GM21529 (cell line): ENCODE data around the gene TPX2.

Experiments
- ATAC-seq: cut with Tn5 transposase; IDR thresholded peaks from one replicate; pipeline ENCODE4 v1.9.1; 2021; ENCODE audit not compliant: unreplicated experiment

Gene TPX2, protein sequence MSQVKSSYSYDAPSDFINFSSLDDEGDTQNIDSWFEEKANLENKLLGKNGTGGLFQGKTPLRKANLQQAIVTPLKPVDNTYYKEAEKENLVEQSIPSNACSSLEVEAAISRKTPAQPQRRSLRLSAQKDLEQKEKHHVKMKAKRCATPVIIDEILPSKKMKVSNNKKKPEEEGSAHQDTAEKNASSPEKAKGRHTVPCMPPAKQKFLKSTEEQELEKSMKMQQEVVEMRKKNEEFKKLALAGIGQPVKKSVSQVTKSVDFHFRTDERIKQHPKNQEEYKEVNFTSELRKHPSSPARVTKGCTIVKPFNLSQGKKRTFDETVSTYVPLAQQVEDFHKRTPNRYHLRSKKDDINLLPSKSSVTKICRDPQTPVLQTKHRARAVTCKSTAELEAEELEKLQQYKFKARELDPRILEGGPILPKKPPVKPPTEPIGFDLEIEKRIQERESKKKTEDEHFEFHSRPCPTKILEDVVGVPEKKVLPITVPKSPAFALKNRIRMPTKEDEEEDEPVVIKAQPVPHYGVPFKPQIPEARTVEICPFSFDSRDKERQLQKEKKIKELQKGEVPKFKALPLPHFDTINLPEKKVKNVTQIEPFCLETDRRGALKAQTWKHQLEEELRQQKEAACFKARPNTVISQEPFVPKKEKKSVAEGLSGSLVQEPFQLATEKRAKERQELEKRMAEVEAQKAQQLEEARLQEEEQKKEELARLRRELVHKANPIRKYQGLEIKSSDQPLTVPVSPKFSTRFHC

DNA sequence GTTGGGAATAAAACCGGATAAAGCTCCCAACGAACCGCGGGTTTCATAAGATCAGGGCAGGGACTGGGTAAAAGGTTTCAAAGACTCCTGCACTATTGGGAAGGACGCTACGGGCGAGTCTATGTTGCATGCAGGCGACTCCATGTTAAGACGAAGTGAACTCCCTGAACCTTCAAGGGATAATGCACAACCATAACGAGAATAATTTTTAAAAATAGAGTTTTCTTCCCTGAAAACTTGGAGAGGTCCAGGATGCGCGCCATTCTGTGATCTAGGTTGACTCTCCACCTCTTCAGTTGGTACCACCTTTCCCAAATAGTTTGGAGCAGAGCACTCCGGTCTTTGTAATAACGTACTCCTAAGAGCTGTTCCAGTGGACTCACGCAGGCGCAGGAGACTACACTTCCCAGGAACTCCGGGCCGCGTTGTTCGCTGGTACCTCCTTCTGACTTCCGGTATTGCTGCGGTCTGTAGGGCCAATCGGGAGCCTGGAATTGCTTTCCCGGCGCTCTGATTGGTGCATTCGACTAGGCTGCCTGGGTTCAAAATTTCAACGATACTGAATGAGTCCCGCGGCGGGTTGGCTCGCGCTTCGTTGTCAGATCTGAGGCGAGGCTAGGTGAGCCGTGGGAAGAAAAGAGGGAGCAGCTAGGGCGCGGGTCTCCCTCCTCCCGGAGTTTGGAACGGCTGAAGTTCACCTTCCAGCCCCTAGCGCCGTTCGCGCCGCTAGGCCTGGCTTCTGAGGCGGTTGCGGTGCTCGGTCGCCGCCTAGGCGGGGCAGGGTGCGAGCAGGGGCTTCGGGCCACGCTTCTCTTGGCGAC lies at the start of gene TPX2:
Gene TPX2 (plus strand): TSS at position 562 of the 821 bp plus-strand sequence. CDS start 18,187 bp downstream, outside the sequence.
- ATAC-seq, result peak; percentile 96

DNA sequence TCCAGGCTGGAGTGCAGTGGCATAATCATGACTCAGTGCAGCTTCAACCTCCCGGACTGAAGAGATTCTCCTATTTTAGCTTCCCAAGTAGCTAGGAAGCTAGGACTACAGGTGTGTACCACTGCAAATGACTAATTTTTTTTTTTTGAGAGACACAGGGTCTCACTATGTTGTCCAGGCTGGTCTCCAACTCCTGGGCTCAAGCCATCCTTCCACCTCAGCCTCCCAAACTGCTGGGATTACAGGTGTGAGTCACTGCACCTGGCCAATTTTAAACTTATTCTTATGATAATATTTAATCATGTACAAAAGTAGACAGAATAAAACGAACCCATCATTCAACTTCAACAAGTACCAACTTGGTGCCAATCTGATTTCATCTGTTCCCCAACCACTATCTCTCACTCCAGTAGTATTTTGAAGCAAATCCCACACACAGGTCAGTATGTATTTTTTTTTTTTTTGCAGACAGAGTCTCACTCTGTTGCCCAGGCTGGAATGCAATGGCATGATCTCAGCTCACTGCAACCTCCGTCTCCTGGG lies 48.9 kb upstream of the TPX2 start:
- no peak for ATAC-seq

DNA sequence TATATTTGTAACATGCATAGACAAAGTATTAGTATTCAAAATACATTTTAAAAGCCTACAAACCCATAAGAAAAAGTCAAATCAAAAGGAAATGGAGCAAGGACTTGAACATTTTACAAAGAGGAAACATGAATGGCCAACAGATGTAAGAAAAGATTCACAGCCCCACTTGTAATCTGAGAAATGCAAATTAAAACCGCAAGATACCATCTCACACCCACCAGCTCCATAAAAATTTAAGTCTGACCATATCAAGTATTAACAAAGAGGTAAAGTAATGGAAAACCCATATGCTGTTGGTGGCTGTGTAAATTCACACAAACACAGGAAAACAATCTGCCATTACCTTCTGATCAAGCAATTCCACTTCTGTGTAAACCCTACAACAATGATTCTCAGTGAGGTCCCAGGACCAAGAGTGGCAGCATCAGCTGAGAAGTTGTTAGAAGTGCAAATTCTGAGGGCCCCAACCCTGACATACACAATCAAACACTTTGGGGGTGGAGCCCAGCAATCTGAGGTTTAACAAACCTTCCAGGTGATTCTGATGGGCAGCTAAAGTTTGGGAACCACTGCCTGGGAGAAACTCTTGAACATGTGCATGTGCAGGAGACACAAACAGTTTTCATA lies 47.3 kb upstream of the TPX2 start:
- ATAC-seq, result no peak

DNA sequence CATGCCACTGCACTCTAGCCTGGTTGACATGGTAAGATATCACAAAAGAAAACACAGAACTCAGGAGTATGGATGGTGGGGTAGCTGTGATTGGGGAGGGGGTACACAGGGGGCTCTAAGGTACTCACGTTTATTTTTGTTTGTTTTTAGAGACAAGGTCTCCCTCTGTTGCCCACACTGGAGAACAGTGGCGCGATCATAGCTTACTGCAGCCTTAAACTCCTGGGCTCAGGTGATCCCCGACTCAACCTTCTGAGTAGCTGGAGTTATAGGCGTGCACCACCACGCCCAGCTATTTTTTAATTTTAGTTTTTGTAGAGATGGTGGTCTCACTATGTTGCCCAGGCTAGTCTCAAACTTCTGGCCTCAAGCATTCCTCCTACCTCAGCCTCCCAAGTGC lies 45.7 kb upstream of the TPX2 start:
- no peak for ATAC-seq

DNA sequence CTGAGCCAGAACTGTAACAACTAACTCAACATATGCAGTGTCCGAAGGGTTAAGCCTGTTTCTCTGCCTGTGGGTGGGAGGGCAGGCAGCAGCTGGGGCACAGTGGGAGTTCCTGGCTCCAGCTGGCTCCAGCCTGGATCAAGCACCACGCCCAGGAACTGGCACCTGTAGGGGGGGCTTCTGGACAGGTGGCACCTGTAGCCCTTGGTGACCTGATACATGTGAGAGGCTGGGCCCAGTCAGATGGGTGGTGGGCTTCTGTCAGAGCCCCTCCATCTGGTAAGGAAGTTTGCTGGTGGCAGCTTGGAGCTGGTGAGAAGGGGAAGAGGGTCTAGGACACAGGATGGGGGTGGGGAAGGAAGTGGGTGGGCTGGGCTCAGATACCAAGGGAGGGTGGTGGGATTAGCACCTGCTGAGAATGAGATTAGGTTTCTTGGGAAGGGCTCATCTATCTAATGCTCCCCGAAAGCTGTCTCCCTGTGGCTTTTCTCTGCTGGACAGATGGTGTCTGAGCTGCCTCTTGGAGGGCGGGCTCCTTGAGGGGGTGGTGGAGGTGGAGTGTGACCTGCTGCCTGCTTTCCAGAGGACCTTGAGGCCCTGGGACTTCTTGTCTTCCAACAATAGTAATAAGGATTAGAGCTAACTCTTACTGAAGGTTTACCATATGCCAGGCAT lies 45.0 kb upstream of the TPX2 start:
- no peak for ATAC-seq

DNA sequence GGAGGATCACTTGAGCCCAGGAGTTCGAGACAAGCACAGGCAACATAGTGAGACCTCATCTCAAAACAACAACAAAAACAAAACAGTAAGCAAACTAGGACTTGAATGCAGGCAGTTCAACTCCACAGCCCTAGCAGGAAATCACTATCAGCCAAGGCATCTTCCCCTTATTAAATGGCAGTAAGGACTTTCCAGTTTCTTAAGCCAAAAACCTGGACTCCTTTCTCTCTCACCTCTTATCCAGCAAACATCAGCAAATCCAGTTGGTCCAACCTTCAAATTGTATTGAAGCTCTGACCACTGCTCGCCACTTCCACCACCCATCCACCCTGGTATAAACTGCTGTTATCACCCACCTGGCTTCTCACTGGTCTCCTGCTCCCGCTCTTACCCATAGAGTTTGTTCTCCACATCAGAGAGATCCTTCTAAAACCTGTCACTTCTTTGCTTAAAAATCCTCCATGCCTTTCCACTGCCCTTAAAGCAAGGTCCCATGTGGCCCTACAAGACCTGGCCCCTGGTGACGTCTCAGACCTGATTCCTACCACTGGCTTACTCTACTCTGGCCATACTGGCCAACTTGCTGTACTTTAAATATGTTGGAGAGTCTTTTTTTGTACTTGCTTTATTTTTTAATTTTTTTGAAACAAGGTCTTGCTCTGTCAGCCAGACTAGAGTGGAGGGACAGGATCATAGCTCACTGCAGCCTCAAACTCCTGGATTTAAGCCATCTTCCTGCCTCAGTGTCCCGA lies 44.1 kb upstream of the TPX2 start:
- ATAC-seq, result no peak

DNA sequence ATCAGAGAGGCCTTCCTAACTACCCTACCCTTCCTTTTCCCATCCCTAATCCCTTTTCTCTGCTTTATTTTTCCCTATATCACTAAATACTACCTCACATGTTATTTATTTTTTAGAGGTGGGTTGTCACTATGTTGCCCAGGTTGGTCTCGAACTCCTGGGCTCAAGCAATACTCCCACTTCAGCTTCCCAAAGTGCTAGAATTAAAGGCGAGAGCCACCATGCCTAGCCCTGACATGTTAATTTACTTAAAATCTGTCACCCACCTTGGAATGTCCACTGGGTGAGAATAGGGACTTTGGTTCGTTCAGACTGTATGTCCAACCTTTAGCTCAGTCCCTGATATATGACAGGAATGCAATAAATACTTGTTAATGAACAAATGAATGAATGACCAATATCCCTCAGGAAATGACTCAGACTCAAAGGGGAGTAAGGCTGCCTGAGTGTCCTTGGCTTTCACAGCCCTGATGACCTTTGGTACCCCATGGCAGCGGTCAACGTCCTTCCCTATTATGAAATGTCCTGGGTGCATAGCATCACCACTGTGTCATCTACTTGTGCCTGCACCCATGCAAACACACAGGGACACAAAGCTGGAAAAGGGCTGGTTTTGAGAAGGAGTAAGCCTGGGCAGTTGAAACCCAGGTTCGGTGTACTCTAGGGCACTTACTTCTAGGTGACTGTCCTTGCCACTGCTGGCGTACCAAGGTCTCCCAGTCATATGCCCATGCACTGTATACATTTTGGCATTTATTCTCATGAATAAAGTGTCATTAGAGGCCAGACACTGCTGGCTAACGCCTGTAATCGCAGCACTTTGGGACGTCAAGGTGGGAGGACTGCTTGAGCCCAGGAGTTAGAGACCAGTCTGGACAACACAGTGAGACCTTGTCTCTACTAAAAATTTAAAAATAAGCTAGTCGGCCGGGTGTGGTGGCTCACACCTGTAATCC lies 43.0 kb upstream of the TPX2 start:
- ATAC-seq, result no peak

DNA sequence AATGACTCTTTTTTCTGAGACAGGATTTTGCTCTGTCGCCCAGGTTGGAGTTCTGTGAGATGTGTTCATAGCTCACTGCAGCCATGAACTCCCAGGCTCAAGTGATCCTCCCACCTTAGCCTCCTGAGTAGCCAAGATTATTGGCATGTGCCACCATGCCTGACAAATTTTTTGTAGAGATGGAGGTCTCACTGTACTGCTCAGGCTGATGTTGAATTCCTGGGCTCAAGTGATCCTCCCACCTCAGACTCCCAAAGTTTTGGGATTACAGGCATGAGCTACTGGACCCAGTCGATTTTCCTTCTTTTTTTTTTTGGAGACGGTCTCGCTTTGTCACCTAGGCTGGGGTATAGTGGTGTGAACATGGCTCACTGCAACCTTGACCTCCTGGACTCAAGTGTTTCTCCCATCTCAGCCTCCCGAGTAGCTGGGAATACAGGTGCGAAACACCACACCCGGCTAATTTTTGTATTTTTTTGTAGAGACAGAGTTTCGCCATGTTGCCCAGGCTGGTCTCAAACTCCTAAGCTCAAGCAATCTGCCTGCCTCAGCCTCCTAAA lies 40.8 kb upstream of the TPX2 start:
- ATAC-seq, result no peak

DNA sequence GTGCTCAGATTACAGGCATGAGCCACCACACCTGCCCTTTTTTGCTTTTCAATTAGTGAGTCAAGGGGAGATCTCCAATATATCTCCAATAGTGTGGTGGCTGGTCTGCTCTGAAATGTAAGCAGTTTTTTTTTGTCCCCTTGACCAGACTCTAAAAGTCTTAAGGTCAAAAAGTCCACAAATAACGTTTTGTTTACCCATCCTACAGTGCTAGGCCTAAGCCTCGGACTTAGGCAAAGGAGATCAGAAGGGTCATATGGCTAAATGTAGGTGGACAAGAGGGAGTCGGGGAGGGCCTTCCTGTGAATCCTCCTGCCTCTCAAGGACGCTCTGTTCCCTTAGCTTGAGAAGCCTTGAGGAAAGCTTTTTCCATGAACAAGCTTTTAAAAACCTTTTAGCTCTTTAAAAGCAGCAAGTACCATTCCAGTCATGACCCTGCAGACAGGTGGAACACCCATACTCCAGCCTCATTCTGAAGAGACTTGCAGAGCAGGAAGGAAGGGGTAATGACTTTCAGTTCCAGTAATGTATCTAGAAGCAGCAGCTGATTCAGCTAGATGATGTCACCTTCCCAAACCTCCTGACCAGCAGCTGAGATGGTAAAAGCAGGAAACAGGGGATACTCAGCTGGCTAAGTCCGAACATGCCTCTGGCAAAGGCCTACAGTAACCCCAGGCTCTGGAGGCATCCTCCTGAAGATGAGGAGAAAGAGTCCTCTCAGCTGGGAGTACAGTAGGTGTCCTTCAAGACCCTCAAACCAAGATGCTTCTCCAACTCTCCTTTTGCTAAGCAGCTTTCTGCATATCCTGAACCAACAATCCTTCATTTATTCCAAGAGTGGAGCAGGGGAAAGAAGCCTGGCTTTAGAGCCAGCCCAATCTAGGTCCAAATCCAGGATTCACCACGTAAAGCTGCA lies 40.0 kb upstream of the TPX2 start:
- peak; percentile 98 for ATAC-seq

DNA sequence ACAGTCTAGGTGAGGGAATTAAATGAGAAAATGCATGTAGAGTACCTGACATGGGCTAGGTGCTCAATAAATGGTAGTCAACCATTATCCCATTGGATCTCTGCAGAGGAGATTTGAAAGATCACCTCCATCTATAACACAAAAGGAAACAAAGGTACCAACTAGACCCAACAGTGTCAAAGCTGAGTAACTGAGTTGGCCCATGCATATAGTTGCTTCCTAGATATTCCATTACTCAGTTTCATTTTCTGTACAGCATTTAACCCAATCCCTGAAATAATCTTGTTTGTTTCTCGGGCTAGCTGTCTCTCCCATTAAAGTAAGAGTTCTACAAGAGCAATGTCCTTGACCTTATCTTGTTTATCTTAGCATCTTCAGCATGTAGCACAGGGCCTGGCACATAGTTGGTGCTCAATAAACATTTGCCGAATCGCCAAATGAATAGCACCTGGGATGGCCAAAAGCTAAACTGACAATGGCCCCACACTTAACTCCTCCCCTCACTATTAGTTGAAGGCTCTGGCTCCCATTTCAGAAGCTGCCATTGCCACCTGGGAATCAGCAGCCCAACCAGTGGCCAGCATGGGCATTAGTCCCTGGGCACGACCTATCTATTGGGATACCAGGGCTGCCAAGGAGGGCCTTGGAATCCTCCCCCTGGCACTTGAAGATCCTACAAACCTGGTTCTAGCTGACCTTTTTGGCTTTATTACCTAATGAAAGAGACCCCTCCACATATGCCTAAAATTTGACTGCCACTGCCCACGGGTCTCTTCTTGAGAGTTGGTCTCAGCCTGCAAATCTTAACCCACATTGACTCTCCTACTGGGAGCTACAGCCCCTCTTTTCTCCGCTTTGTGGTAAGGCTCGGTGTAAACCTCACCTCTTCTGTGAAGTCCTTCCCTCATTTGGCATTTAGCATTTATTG lies 39.0 kb upstream of the TPX2 start:
- ATAC-seq, result no peak

DNA sequence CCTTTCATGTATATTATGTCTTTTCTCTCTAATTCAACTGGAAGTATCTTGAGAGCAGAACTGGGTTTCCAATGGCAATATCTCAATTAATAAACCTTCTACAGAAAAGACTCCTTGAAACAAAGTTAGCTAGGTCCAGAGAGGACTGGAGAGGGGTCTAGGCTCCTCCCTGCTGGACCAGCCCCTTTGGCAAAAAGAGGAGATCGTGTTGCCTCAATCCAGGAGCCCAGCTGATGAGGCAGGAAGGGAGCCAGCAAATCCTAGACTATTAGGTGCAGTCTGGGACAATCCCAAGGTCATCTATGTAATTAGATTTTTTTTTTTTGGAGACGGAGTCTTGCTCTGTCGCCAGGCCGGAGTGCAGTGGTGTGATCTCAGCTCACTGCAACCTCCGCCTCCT lies 38.3 kb upstream of the TPX2 start:
- ATAC-seq, result no peak

DNA sequence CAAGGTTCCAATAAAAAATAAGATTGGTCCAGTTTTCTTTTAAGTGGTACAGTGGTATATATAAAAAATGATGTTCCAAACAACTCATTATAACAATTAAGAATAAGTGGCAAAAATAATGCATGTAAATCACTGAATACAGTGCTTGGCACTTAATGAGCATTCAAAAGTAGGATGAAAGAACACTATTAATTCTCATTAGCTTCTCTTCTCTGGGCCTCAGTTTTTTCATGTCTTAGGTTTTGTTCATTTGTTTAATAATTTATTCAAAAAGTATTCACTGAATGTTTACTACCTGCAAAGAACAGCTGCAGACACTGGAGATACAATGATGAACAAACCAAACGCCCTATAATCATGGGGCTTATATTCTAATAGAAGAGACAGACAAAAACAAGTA lies 37.5 kb upstream of the TPX2 start:
- ATAC-seq, result no peak

DNA sequence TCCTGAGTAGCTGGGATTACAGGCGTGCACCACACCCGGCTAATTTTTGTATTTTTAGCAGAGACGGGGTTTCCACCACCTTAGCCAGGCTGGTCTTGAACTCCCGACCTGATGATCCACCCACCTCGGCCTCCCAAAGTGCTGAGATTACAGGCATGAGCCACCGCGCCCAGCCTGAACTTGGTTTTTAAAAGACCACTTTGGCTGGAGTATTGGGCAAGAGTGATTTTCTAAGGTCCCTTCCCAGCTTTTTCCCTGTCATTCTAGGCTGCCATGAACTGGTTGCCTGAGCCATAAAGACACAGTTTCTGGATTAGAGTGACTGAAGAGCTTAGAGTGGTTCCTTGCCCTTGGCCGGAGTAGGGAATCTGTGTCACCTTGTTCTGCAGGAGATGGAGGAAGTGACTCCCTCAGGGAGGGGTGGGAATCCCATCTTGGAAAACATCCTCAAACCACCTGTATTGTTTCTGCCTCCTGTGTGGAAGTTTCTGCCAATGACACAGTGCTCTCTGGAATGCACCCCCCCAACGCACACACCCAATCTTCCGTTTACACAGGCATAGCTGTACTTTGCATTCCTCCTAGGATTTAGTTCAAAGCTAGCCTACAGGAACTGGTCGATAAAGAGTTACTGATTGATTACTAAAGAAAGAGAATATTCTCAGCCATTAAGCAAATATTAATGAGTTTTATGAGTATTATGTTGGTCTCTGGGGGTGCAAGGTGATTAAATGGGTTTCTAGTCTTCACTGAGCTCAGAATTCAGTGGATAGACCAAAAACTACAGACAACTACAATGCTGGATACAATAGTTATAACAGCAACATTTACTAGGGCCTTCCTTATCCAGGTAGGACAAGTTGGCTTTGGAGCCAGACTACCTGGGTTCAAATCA lies 34.6 kb upstream of the TPX2 start:
- ATAC-seq, result no peak

DNA sequence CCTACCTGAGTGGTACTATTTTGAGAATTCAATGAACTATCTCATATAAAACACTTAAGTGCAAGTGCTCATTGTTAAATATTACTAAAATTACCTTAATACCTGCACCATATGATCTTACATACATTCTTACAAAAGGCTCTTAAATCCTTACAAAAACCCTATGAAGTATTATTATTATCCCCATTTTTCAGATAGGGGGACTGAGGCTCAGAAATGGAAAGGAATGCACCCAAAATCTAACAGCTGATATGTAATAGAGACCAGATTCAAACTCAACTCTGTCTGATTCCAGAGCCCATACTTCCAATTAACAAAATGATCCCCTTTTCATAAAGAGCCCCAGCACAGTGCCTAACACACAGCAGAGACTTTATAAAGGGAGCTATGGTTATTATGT lies 33.9 kb upstream of the TPX2 start:
- no peak for ATAC-seq
